Measurements from ENCODE around the gene CIT.

CIT gene

GRCh38 chr12:119791453-119791852 lies 85.7 kb downstream of the CIT start:
- no peak for DNase-seq

- DNase-seq = no peak
Measured at GRCh38 chr12:119788786-119789185, 88.3 kb downstream of the CIT start.

- DNase-seq = no peak
Measured at GRCh38 chr12:119786539-119786938, 90.6 kb downstream of the CIT start.

- no peak for DNase-seq
Measured at GRCh38 chr12:119784673-119785072, 92.4 kb downstream of the CIT start.

GRCh38 chr12:119783787-119784186 lies 93.3 kb downstream of the CIT start:
- DNase-seq = no peak

- DNase-seq = no peak
Measured at GRCh38 chr12:119781804-119782203, 95.3 kb downstream of the CIT start.

- DNase-seq = no peak
Measured at GRCh38 chr12:119780786-119781434, 96.2 kb downstream of the CIT start.

GRCh38 chr12:119775246-119775895 lies 101.7 kb downstream of the CIT start:
- no peak for DNase-seq

- no peak for DNase-seq
Measured at GRCh38 chr12:119772431-119772830, 104.7 kb downstream of the CIT start.

- DNase-seq = no peak
Measured at GRCh38 chr12:119770146-119770545, 107.0 kb downstream of the CIT start.

- no peak for DNase-seq
Measured at GRCh38 chr12:119762619-119763018, 114.5 kb downstream of the CIT start.

- no peak for DNase-seq
Measured at GRCh38 chr12:119758722-119759121, 118.4 kb downstream of the CIT start.

- DNase-seq = no peak
Measured at GRCh38 chr12:119758234-119758633, 118.9 kb downstream of the CIT start.

GRCh38 chr12:119751961-119752360 lies 125.2 kb downstream of the CIT start:
- no peak for DNase-seq

GRCh38 chr12:119749666-119750065 lies 127.5 kb downstream of the CIT start:
- no peak for DNase-seq

- no peak for DNase-seq
Measured at GRCh38 chr12:119748497-119748896, 128.6 kb downstream of the CIT start.

- DNase-seq = no peak
Measured at GRCh38 chr12:119746169-119746568, 131.0 kb downstream of the CIT start.

- DNase-seq = no peak
Measured at GRCh38 chr12:119744900-119745606, 132.1 kb downstream of the CIT start.

- DNase-seq = no peak
Measured at GRCh38 chr12:119742700-119743099, 134.4 kb downstream of the CIT start.

GRCh38 chr12:119740830-119741229 lies 136.3 kb downstream of the CIT start:
- DNase-seq = no peak

- DNase-seq = no peak
Measured at GRCh38 chr12:119735079-119735478, 142.0 kb downstream of the CIT start.

- DNase-seq = no peak
Measured at GRCh38 chr12:119730381-119730780, 146.7 kb downstream of the CIT start.

GRCh38 chr12:119729871-119730270 lies 147.2 kb downstream of the CIT start:
- no peak for DNase-seq

GRCh38 chr12:119728444-119728745 lies 148.7 kb downstream of the CIT start:
- no peak for DNase-seq

All from activated CD4-positive, alpha-beta T cell treated with anti-CD3 and anti-CD28 coated beads for 48 hours (primary cell).